ENCODE measurements around the gene TMEM63B.

TMEM63B gene

GRCh38 chr6:44132476-44132875, 5.1 kb downstream of the TMEM63B start:
- Histone ChIP-seq H3K9ac (ENCODE audit: low read depth in 1 of 2, low read length in 2 of 2) (peak overlapping the region in 1 of 2 donors; percentile 15), H3K9me3 (ENCODE audit: control insufficient read depth in 1 of 2, low read length in 2 of 2) (no peaks in the 10 kb centered on the region), H3K36me3 (ENCODE audit: control insufficient read depth in 1 of 2, insufficient read depth in 2 of 2, low read length in 2 of 2) (peaks cover 13 to 14% of the 10 kb centered on the region in 2 donors), H3K27me3 (ENCODE audit: control insufficient read depth in 1 of 2, insufficient read depth in 2 of 2, low read length in 2 of 2) (no peaks in the 10 kb centered on the region), H3K4me1 (ENCODE audit: control insufficient read depth in 1 of 2, insufficient read depth in 2 of 2, low read length in 2 of 2) (peaks cover 38 to 40% of the 10 kb centered on the region in 2 donors), H3K4me3 (ENCODE audit: low read depth in 1 of 2, low read length in 2 of 2) (peak overlapping the region in 1 of 2 donors; percentile 1), H3K27ac (ENCODE audit: low read depth, low read length) (no peak overlapping the region)

GRCh38 chr6:44133003-44133931, 5.9 kb downstream of the TMEM63B start:
- Histone ChIP-seq H3K27me3 (ENCODE audit: control insufficient read depth in 1 of 2, insufficient read depth in 2 of 2, low read length in 2 of 2) (no peaks in the 10 kb centered on the region), H3K9ac (ENCODE audit: low read depth in 1 of 2, low read length in 2 of 2) (peak overlapping the region in 1 of 2 donors; percentile 15), H3K4me1 (ENCODE audit: control insufficient read depth in 1 of 2, insufficient read depth in 2 of 2, low read length in 2 of 2) (peaks cover 37 to 40% of the 10 kb centered on the region in 2 donors), H3K9me3 (ENCODE audit: control insufficient read depth in 1 of 2, low read length in 2 of 2) (no peaks in the 10 kb centered on the region), H3K27ac (ENCODE audit: low read depth, low read length) (no peak overlapping the region), H3K4me3 (ENCODE audit: low read depth in 1 of 2, low read length in 2 of 2) (peak overlapping the region in 1 of 2 donors; percentile 1), H3K36me3 (ENCODE audit: control insufficient read depth in 1 of 2, insufficient read depth in 2 of 2, low read length in 2 of 2) (peaks cover 13 to 14% of the 10 kb centered on the region in 2 donors)

DNA sequence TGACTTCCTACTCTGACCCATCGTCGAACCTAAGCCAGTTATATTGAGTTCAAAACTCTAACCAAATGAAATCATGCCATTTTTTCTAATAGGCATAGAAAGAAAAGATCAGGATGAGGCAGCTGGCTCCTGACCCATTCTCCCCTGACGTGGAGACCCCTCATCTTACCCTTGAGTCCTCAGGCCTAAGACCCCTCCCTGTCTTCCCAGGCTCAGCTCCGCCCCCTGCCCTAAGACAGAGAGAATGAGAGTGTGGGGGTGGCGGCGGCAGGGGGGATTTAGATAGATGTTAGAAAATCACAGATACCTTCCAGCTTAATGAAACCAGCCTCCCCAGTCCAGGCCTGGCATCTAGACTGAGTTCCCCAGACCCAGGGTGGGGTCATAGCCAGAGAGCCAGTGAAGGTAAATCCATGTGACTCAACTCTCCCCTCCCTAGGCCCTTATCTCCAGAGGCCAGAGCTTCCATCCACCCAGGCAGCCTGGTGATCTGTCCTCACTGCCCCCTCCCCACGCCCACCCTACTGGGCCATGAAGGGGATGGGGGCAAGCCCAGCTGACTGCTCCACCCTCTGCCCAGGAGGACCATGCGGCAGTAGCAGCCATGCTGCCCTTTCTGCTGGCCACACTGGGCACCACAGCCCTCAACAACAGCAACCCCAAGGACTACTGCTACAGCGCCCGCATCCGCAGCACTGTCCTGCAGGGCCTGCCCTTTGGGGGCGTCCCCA, 6.8 kb downstream of the TMEM63B start:
- Histone ChIP-seq H3K9me3 (ENCODE audit: control insufficient read depth in 1 of 2, low read length in 2 of 2) (no peaks in the 10 kb centered on the region), H3K36me3 (ENCODE audit: control insufficient read depth in 1 of 2, insufficient read depth in 2 of 2, low read length in 2 of 2) (peaks cover 13 to 17% of the 10 kb centered on the region in 2 donors), H3K27ac (ENCODE audit: low read depth, low read length) (no peak overlapping the region), H3K9ac (ENCODE audit: low read depth in 1 of 2, low read length in 2 of 2) (no peak overlapping the region), H3K4me3 (ENCODE audit: low read depth in 1 of 2, low read length in 2 of 2) (no peak overlapping the region), H3K27me3 (ENCODE audit: control insufficient read depth in 1 of 2, insufficient read depth in 2 of 2, low read length in 2 of 2) (no peaks in the 10 kb centered on the region), H3K4me1 (ENCODE audit: control insufficient read depth in 1 of 2, insufficient read depth in 2 of 2, low read length in 2 of 2) (peaks cover 28 to 33% of the 10 kb centered on the region in 2 donors)

DNA sequence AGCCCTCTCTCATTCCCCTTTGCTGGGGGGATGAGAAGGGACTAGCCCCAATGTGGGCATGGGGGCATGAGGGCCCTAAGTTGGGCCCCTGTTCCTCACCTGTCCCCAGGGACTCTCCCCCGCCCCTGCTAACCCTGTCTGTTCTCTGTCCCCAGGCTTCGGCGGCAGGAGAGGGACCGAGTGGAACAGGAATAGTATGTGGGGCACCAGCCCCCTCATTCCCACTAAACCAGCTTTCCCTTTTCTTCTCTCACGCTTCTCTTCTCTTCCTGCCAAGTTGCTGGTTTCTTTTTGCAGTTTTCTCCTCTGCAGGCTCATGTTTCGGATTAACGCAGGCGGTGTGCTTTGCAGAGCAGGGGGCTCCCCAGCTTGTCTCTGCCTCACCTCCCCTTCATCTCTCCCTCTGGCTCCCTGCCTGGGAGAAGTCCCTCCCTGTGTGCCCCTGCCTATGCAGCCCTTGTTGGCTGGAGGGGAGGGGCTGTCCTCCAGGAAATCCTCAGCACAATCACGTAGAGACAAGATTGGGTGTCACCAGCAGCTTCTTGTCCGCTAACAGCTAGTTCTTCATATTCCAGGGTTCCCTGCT, 7.9 kb downstream of the TMEM63B start:
- Histone ChIP-seq H3K9me3 (ENCODE audit: control insufficient read depth in 1 of 2, low read length in 2 of 2) (no peaks in the 10 kb centered on the region), H3K27me3 (ENCODE audit: control insufficient read depth in 1 of 2, insufficient read depth in 2 of 2, low read length in 2 of 2) (no peaks in the 10 kb centered on the region), H3K27ac (ENCODE audit: low read depth, low read length) (no peak overlapping the region), H3K4me1 (ENCODE audit: control insufficient read depth in 1 of 2, insufficient read depth in 2 of 2, low read length in 2 of 2) (peaks cover 20 to 24% of the 10 kb centered on the region in 2 donors), H3K36me3 (ENCODE audit: control insufficient read depth in 1 of 2, insufficient read depth in 2 of 2, low read length in 2 of 2) (peaks cover 21 to 28% of the 10 kb centered on the region in 2 donors), H3K4me3 (ENCODE audit: low read depth in 1 of 2, low read length in 2 of 2) (no peak overlapping the region), H3K9ac (ENCODE audit: low read depth in 1 of 2, low read length in 2 of 2) (no peak overlapping the region)

DNA sequence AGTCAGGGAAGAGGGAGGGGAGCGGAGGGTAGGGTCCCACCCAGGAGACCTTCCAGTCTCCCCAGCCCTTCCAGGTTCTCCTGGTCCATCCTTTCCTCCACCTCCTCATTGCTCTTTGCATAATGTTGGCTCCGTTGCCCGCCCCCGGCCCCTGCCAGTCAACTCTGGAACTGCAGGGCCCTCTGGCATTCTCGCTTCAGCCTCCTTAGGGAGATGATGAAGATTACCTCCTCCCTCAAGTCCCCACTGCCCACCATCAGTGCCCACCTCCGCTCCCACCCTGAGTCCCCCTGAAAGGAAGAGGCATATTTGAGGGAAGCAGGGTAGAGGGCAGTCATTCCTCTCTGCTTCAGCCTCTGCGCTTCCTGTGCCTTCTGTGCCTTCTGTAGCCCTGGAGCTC, 8.5 kb downstream of the TMEM63B start:
- no peaks in the 10 kb centered on the region for H3K9me3 ChIP-seq (ENCODE audit: control insufficient read depth in 1 of 2, low read length in 2 of 2)
- no peaks in the 10 kb centered on the region for H3K27me3 ChIP-seq (ENCODE audit: control insufficient read depth in 1 of 2, insufficient read depth in 2 of 2, low read length in 2 of 2)
- no peak overlapping the region for H3K4me3 ChIP-seq (ENCODE audit: low read depth in 1 of 2, low read length in 2 of 2)
- peaks cover 20 to 24% of the 10 kb centered on the region in 2 donors for H3K4me1 ChIP-seq (ENCODE audit: control insufficient read depth in 1 of 2, insufficient read depth in 2 of 2, low read length in 2 of 2)
- H3K27ac ChIP-seq (ENCODE audit: low read depth, low read length): no peak overlapping the region
- peaks cover 27 to 34% of the 10 kb centered on the region in 2 donors for H3K36me3 ChIP-seq (ENCODE audit: control insufficient read depth in 1 of 2, insufficient read depth in 2 of 2, low read length in 2 of 2)
- H3K9ac ChIP-seq (ENCODE audit: low read depth in 1 of 2, low read length in 2 of 2): no peak overlapping the region

DNA sequence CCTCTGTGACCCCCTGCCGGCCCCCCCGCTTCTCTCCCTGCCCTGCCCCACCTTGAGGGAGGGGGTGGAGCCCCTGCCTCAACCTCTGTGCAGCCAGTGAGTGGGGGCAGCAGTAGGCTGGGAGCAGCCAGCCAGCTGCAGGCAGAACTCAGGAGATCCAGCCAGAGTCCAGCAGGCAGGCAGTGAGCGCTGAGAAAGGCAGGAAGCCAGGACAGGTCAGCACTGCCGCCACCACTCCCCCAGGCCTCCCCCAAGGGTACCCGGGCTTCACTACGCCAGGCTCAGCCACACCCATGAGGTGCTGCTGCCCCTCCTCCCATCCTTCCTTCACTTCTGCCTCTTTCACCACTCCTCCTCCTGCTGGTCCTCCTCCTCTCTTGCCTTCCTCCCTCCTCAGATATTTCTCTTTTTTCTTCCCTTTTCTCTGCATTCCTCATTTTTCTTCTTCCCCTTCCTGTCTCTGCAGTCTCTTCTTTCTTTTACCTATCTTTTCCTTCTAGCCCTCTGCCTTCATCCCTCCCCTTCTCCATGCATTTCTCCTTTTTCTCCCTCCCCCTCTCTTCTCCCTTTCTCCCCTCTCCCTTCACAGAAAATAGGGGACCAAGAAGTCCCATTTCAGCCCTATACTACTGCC, 11.5 kb downstream of the TMEM63B start:
- H3K27me3 ChIP-seq (ENCODE audit: control insufficient read depth in 1 of 2, insufficient read depth in 2 of 2, low read length in 2 of 2): no peaks in the 10 kb centered on the region
- H3K27ac ChIP-seq (ENCODE audit: low read depth, low read length): no peak overlapping the region
- peaks cover 40 to 48% of the 10 kb centered on the region in 2 donors for H3K36me3 ChIP-seq (ENCODE audit: control insufficient read depth in 1 of 2, insufficient read depth in 2 of 2, low read length in 2 of 2)
- no peak overlapping the region for H3K9ac ChIP-seq (ENCODE audit: low read depth in 1 of 2, low read length in 2 of 2)
- no peaks in the 10 kb centered on the region for H3K9me3 ChIP-seq (ENCODE audit: control insufficient read depth in 1 of 2, low read length in 2 of 2)
- peaks cover 0 to 3% of the 10 kb centered on the region in 2 donors for H3K4me1 ChIP-seq (ENCODE audit: control insufficient read depth in 1 of 2, insufficient read depth in 2 of 2, low read length in 2 of 2)
- no peak overlapping the region for H3K4me3 ChIP-seq (ENCODE audit: low read depth in 1 of 2, low read length in 2 of 2)

DNA sequence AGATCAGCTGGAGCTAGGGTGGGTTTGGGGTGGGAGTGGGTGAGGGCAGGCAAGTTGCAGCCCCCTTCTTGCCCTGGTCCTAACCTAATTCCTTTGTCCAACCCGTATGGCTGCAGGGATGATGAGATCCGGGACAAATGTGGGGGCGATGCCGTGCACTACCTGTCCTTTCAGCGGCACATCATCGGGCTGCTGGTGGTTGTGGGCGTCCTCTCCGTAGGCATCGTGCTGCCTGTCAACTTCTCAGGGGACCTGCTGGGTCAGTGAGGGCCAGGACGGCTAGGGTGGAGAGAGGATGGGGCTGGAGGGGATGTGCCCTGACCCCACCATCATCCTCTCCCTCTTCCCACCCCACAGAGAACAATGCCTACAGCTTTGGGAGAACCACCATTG, 12.0 kb downstream of the TMEM63B start:
- Histone ChIP-seq H3K9me3 (ENCODE audit: control insufficient read depth in 1 of 2, low read length in 2 of 2) (no peaks in the 10 kb centered on the region), H3K27me3 (ENCODE audit: control insufficient read depth in 1 of 2, insufficient read depth in 2 of 2, low read length in 2 of 2) (no peaks in the 10 kb centered on the region), H3K27ac (ENCODE audit: low read depth, low read length) (no peak overlapping the region), H3K9ac (ENCODE audit: low read depth in 1 of 2, low read length in 2 of 2) (no peak overlapping the region), H3K4me3 (ENCODE audit: low read depth in 1 of 2, low read length in 2 of 2) (no peak overlapping the region), H3K36me3 (ENCODE audit: control insufficient read depth in 1 of 2, insufficient read depth in 2 of 2, low read length in 2 of 2) (peaks cover 45 to 51% of the 10 kb centered on the region in 2 donors), H3K4me1 (ENCODE audit: control insufficient read depth in 1 of 2, insufficient read depth in 2 of 2, low read length in 2 of 2) (no peaks in the 10 kb centered on the region)

DNA sequence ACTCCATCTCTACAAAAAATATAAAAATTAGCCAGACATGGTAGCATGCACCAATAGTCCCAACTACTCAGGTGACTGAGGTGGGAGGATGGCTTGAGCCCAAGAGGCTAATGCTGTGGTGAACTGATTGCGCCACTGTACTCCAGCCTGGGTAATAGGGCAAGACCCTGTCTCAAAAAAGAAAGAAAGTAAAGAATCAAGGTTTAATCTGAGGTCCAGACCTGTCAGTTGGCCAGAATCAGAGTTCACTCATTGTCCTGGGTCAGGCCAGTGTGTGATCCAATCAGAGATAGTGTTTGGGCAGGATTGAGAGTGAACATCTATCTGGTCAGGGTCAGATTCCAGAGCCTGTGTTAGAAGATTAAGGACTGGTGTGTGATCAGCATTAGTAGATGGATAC, 15.5 kb downstream of the TMEM63B start:
- Histone ChIP-seq H3K4me1 (ENCODE audit: control insufficient read depth in 1 of 2, insufficient read depth in 2 of 2, low read length in 2 of 2) (no peaks in the 10 kb centered on the region), H3K9ac (ENCODE audit: low read depth in 1 of 2, low read length in 2 of 2) (no peak overlapping the region), H3K4me3 (ENCODE audit: low read depth in 1 of 2, low read length in 2 of 2) (no peak overlapping the region), H3K9me3 (ENCODE audit: control insufficient read depth in 1 of 2, low read length in 2 of 2) (no peaks in the 10 kb centered on the region), H3K36me3 (ENCODE audit: control insufficient read depth in 1 of 2, insufficient read depth in 2 of 2, low read length in 2 of 2) (peaks cover 39 to 50% of the 10 kb centered on the region in 2 donors), H3K27me3 (ENCODE audit: control insufficient read depth in 1 of 2, insufficient read depth in 2 of 2, low read length in 2 of 2) (no peaks in the 10 kb centered on the region), H3K27ac (ENCODE audit: low read depth, low read length) (no peak overlapping the region)

DNA sequence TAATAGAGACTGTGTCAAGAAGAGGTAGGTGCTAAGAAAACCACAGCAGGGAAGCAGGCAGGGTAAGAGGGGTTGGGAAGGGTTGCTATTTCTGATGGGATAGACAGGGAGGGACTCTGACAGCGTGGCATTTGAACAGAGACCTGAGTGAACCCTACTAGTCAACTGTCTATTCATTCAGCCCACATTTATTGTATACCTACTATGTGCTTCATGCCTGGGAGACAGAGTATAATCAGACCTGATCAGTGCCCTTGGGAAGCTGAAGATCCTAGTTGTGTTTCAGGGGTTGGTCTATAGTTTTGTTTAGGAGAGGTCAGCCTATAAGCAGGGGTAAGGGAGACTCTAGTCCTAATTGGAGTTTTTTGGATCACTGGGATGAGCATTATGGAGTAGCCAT, 16.4 kb downstream of the TMEM63B start:
- Histone ChIP-seq H3K9ac (ENCODE audit: low read depth in 1 of 2, low read length in 2 of 2) (no peak overlapping the region), H3K4me1 (ENCODE audit: control insufficient read depth in 1 of 2, insufficient read depth in 2 of 2, low read length in 2 of 2) (no peaks in the 10 kb centered on the region), H3K4me3 (ENCODE audit: low read depth in 1 of 2, low read length in 2 of 2) (no peak overlapping the region), H3K27me3 (ENCODE audit: control insufficient read depth in 1 of 2, insufficient read depth in 2 of 2, low read length in 2 of 2) (no peaks in the 10 kb centered on the region), H3K36me3 (ENCODE audit: control insufficient read depth in 1 of 2, insufficient read depth in 2 of 2, low read length in 2 of 2) (peaks cover 46 to 58% of the 10 kb centered on the region in 2 donors), H3K9me3 (ENCODE audit: control insufficient read depth in 1 of 2, low read length in 2 of 2) (no peaks in the 10 kb centered on the region), H3K27ac (ENCODE audit: low read depth, low read length) (no peak overlapping the region)

All from duodenal mucosa (tissue), 2 donors.